ENCODE data around the gene TAOK1.
A peak's percentile ranks its signal among the peaks of the same experiment; 100 is the strongest.

The TAOK1 gene

DNA sequence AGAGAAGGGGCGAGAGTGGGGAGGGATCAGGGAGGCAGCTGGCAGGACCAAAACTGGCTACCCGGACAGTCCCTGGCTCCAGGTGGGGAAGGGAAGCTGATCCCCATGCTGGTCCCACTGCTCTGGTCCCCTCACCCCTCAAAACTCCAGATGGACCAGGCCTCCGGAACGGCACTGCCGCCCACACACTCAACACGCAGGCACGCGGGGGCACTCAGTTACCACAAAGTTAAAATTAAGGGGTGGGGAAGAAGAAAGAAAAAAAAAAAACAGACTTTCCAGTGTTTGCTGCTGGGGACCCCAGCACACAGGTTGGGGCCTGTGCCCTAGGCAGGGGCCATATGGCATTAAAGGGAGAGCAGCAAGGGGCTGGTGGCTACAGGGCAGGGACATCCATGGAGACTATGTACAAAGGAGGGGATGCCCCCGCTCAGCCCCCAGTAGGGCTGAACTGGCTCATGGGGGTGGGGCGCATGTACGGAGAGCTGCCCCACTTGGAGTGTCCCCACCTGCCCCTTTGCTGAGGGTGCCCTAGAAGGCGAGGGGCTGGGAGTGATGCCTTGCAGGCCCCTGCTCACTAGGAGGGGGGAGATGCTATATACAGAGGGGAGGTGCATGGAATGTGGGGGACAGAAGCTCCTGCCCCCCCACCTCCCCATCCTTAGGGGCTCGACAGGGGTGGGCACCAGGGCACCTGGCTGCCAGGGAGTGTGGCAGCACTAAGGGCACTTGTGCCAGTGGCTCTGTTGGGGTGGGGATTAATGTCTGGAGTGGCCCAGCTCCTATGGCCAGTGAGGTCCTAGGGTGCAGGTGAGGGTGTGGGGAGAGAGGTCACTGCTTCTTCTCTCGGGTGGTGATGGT, 183.9 kb downstream of the TAOK1 start:
- intact Hi-C loops (cut with DNase I): loop anchor here (10.0 kb wide), 1 partner anchor 199 kb away; no protein-coding TSS in a partner anchor
- DNase-seq: peak in 17 of 42 donors; percentile 10 to 48 (median 26)

DNA sequence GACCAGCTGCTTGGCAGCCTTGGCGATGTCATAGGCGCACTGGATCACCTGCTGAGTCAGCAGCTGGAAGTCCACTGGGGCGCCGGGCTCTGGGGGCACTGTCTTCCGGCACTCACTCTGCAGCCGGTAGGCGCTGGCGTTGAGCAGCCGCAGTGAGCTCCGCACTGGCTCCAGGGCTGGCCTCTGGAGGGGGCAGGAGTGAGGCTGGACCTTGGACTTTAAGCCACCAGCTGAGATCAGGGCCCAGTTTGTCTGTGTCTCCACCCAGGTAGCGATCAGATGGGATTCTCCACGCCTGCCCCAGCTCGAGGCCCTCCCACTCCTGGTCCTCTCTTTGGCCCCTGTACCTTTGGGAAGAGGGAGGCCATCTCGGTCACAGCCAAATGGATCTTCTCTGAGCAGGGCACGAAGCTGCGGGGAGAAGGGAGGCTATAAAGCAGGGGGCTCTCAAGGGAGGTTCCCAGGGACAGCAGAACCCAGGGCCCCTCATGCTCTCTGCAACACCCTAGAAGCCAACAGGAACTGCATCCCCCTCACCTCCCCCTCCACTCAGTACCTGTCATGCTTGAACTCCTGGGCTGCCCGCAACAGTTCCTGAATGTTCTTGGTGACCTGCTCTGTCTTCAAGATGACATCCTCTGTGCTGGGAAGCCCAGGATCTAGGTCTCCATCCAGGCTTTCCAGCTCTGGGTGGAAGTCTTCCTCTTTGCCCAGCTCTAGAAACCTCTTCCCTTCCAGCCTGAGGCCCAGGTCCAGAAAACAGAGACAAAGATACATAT, 184.8 kb downstream of the TAOK1 start:
- intact Hi-C loops (cut with DNase I): loop anchor here (10.0 kb wide), 1 partner anchor 200 kb away; no protein-coding TSS in a partner anchor
- DNase-seq: peak in 10 of 42 donors; percentile 2 to 41 (median 8)

DNA sequence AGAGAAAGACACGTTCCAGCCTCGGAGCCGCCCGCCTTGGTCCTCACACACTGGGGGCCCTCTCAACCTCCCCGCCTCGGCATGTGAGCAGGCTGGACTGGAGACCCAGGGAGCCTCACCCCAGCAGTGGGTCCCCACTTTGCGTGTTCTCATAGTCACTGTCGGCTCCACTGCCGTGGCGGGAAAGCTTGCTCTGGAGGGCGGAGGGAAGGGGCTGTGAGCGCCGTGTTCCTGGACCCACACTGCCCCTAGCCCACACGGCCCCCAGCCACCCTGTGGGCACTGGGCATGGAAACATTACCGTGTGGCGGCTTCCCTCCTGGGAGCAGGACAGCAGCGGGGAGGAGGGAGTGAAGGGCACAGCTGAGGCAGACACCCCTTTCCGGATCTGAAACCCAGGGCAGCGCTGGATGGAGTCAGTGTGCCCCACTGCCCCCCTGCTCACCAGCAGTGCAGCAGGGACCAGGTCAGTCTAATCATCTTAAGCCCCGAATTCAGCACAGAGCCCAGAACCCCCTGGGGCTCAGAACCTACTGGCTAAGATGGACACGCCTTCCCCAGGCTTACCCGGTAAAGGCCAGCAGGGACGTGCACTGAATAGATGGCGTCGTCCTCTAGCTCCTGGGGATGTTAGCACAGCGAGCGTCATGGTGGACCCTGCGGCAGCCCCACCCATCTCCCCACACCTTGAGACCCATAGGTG, 185.5 kb downstream of the TAOK1 start:
- intact Hi-C loops (cut with DNase I): loop anchor here (10.0 kb wide), 1 partner anchor 201 kb away; no protein-coding TSS in a partner anchor

DNA sequence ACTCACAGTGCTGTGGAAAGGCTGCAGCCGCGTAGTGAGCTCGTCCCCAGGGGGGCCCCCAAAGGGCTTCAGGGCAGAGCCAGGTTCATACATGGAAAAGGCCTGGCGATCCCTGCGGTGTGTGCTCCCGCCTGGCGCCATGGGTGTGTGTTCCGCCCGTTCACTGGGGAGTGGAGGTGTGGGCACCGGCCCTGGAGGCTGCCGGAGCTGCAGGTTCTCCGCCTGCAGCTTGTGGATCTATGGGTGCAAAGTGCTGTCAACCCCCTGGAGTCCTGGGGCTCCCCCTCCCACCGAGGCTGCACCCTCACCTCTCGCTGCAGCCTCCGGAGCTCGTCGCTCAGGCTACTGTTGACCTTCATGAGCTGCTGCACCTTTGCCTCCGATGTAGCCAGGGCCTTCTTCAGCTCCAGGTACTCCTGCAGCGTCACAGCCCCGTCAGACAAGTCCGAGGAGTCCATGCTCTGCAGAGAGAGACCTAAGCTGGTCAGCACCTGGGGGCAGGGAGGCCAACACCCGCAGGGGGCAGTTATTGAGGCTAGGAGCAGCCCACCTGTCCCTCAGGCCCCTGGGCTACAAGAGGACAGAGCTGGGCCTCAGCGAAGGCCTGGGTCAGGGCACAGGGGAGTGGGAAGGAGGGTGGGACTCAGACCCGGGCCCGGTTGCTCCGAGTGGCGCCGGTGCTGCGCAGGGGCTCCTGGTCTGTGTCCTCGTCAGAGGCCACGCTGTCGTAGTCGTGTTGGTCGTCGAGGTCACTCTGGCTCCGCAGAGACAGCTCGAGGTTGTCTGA, 186.2 kb downstream of the TAOK1 start:
- DNase-seq: peak in 2 of 42 donors; percentile 2 to 5

More for the DNA sequence above, 185.5 kb downstream of the TAOK1 start:
- DNase-seq: peak in 4 of 42 donors; percentile 2 to 32 (median 15)

DNA sequence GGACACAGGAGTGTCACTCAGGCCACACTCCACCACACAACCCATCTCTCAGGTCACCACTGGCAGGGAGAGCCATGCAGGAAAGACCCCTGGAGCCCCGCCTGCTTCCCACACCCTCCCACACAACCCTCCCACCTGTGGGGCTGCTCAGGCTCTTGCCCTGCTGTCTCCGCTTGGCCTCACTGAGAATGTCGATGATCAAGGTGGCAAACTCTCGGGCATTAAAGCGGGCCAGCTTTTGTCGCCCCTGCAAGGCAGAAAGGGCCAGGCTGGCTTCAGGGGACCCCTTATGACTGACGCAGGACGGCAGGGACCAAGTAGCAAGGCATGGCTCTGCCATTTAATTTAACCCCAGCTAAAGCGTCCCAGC, 186.8 kb downstream of the TAOK1 start:
- intact Hi-C loops (cut with DNase I): loop anchor here (10.0 kb wide), 1 partner anchor 202 kb away; no protein-coding TSS in a partner anchor
- DNase-seq: peak in 2 of 42 donors; percentile 1 to 2

More for the DNA sequence above, 186.2 kb downstream of the TAOK1 start:
- intact Hi-C loops (cut with DNase I): loop anchor here (10.0 kb wide), 1 partner anchor 202 kb away; no protein-coding TSS in a partner anchor

DNA sequence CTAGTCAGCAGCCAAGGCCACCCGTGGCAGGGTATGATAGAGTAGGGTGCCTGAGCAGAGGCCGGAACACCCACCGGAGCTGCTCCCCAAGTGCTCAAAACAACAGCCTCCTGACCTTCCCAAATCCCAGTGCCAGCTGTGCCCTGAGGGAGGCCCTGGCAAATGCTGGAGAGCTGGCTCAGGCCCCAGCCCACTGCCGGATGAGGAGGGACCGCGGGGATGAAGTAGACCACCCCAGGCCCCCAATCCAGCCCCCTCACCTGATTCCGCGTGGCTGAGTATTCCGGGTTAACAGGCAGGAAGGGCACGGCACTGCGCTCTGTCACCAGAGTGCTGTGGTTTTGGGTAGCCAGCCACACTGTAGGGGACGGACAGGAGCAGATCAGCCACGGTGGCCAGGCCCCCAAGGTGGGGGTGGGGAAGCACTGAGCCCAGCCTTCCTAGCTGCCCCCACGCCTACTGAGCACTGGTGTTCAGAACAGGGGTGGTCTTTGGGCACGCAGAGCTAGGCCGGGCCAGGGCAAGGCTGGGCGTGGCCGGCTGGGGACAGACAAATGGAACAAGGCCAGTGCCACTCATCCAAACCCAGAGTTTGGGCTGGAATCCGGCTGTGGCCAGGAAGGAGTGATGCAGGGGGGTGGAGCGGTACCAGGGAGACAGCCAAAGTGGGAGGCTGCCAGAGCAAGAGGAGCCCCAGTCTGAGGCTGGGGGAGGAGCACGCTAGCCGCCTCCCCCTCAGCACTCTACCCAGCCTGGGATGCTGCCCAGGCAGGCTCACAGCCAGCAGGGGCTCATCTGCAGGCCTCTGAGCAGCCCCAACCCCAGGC, 187.4 kb downstream of the TAOK1 start:
- DNase-seq: peak in 33 of 42 donors; percentile 55 to 87 (median 70)
- intact Hi-C loops (cut with DNase I): loop anchor here (10.0 kb wide), 1 partner anchor 203 kb away; no protein-coding TSS in a partner anchor

DNA sequence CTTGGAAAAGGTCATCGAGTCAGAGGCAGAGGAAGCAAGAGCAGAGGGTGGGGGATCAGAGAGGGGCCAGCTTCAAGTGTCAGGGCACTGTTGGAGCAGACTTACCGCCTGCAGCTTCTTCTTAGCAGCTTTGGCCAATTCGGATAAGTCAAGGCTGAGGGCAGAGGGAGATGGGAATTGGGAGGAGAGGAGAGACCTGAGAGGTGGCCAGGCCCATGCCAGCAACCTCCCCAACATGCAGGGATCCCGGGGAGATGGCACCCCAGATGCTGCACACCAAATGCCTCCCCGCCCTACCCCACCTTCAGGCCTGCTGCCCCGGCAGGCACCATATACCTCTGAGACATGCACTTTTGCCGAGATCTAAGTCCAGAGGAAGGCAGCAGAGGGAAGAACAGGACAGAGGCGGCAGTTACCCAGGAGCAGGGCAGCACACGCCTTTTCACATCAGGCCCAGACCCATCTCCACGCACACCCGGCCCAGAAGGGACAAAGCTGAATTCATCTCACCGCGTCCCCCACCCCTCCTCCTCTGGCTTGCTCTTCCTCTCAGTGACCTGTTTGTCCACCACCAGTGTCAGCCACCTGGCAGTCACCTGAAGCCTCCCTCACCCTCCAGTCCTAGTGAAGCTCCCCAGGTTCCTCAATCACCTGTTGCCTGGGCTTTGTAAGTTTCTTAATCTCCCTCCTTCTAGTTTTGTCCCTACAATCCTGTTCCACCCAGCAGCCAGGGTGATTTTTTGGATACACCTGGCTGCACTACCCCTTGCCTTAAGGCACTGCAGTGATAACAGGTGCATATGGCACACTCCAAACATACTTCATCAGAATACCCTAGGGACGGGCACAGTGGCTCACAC, 188.7 kb downstream of the TAOK1 start:
- DNase-seq: no peak
- intact Hi-C loops (cut with DNase I): loop anchor here (10.0 kb wide), 1 partner anchor 204 kb away; no protein-coding TSS in a partner anchor

DNA sequence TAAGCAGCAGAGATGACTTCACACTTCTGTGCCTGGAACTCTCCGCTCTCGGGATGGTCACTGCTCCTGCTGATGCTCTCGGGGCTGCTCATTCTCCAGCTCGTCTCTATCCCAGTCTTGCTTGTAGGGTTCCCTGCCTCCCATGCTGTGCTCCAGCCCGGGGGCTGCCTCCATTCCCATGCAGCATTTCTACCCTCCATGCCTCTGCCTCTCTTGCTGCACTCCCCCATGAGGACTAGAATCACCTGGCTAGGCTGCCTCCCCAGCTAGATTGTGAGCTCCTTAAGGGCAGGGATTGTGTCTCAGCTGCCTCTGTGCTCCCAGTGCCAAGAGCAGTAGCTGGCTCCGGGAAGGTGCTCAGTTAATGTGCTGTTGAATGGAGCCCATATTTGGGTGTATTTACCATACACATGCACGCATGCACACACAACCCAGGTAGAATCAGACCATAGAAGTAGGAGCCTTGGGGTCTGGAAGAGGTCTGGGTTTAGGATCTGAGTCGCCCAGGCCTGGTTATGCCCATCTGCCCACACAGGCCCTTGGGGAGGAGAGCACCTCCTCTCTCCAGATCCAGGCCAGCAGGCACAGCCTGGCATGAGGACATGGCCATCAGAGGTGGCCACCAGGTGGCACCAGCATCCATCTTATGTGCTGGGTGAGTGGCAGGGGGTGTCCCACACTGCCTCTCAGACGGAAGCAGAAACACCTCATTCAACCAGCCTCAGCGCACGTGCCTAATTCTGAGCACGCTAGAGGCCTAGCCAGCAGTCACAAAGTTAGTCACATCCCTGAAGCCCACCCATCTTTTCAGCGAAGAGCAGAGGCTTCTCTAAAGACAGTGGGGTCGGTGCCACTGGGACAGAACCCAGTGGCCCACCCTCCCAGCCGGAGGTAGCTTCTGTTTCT, 190.0 kb downstream of the TAOK1 start:
- peak; percentile 83 to 97 (median 92) for DNase-seq
- intact Hi-C loops (cut with DNase I): loop anchor here (10.0 kb wide), 1 partner anchor 205 kb away; no protein-coding TSS in a partner anchor

DNA sequence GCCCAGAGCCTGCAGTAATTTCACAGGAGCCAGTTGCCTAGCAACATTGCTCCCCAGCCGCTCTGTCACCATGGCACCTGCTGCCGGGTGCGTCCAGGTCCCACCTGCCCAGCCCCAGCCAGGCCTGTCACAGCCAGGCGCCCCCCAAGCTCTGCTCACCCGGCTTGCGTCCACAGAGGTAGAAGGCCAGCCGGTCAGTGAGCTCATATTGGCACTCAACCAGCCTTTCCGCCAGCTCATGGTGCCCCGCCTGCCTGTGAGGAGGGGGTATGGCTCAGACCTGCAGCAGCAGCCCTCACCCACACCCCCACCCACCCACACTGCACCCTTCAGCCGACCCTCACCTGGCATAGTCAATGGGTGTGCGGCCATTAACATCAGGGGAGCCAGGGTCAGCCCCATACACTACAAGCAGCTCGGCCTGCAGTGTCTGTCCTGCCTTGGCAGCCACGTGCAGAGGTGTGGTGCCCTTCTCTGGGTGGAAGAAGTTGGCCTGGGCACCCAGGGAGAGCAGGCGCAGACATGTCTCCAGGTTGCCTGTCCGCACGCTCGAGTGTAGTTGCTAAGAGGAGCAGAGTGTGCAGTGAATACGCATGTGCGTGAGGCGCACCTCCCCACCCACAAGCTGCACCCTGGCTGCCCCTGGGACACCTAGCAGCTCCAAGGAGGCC, 191.6 kb downstream of the TAOK1 start:
- peak in 25 of 42 donors; percentile 37 to 83 (median 65) for DNase-seq
- intact Hi-C loops (cut with DNase I): no loop called here

DNA sequence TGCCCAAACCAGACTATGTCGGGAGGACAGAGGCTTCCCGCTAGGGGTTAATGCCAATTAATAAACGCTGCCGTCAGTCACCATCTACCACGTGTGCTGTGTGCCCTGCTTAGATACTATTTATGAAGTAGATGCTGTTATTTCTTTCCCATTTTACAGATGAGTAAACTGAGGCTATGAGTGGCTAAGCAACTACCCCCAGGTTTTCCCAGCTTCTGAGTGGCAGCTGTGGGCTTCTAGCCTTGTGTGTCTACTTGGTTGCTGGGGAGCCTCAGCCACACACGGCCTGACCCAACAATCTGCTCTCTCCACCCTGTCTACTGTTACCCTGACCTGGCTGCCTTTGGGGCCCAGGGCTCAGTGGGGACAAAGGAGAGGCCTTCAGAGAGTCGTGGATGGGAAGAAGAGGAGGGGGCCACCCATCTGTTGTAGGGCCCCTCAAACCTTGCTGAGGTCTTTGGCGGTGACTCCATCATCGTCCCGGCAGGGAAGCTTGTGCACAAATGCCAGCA, 192.1 kb downstream of the TAOK1 start:
- intact Hi-C loops (cut with DNase I): no loop called here
- DNase-seq: peak in 1 of 42 donors; percentile 16

DNA sequence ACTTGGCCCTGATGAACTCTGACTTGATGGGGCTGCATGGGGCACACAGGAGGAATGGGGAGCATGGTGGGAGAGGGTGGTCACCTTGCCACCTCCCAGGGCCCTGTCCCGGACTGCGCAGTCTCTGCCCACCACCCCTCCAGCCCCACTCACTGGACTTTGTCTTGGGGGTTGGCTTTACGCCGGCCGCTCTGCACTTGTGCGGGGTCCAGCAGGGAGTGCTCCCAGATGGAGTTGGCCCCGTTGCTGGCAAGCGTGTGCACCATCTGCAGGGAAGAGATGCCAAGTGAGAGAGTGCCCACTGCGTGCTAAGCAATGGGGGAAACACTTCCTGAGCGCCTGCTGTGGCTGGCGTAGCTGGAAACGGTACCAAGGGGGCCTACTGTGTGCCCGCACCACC, 192.6 kb downstream of the TAOK1 start:
- peak; percentile 76 to 95 (median 88) for DNase-seq
- intact Hi-C loops (cut with DNase I): no loop called here

DNA sequence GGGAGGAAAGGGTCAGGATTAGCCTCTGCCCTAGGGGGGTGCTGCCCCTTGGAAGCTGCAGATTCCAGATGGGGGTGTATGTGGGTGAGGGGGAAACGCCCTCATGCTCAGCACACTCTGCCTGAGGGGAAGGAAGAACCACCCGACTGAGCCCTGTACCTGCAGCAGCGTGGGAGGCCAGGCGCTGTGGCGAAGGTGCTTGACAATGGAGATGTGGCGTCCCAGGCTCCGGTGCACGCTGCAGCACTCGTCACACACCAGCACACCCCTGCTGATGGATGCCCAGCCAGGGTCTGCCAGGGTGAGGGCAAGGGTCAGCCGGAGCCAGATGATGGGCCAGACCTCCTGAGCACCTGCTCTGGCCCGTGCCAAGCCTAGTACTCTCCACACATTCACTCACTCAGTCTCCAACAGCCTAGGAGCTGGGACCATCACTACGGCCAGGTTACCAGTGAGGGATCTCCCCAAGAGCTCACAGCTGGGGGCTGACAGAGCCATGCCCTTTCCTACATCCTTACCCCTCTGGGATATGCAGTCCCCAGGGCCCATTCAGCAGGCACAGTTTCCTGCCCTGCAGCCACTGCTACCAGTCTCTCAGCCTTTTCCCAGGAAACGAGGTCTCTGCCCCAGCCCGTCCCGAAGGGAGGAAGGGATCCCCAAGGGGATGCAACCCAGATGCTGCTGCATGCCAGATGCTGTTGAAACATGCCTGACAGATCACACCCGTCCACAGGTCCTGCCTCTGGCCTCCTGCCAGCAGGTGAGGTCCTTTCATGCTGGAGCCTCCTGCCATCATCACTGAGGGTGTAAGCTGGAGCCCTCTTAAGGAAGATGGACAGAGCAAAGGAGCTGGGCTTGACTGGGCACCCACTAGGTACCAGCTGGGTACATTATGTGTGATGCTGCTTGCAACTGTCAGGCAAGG, 193.4 kb downstream of the TAOK1 start:
- DNase-seq: peak in 1 of 42 donors; percentile 30
- intact Hi-C loops (cut with DNase I): no loop called here

DNA sequence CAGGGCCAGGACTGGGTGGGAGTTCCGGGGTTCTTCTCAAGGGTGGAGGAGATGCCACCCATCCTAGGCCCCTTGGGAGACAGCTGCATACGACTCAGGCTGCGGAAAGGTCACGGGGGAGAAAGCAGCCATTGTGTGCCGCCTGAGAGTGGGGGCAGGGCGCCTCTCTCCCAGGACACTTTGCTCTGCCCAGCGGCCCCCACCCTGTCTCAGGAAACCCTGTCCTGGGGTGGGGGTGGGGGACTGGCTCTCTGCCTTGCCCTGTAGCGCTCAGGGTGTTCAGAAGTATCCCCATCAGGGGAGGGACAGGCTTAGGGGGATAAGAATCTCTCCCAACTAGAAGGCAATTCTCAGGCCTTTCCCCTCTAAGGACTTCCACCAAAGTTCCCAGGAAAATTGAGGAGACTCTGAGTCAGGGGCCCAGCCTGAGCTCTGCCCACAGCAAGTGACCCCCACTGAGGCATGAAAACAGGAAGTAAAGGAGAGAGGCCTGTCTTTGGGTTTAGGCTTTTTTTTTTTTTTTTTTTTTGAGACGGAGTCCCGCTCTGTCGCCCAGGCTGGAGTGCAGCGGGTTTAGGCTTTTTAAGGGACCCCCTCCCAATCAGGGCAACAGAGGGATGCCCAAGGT, 194.4 kb downstream of the TAOK1 start:
- intact Hi-C loops (cut with DNase I): no loop called here
- DNase-seq: peak; percentile 69 to 95 (median 86)
